Stimulated activated memory B cell treated with anti-CD40 and anti-IgM and Interleukin-4, amounts not matched to agents 10 μg/mL and 1 μg/mL and 100 μg/mL, for 72 hours (primary cell): ENCODE results near the gene CSNK1D.

Experiments
- ATAC-seq: fragments of 150-1000 bp; cut with Tn5 transposase; 2 replicates; pipeline ENCODE4 v1.10.0; 2021
- H3K27ac Mint-ChIP-seq: one replicate; pipeline ENCODE4 v1.8.0; 2022; ENCODE audit warnings: mild to moderate bottlenecking, mixed read lengths
- H3K27me3 Mint-ChIP-seq: one replicate; pipeline ENCODE4 v1.8.0; 2022; ENCODE audit warnings: mixed read lengths
- H3K36me3 Mint-ChIP-seq: one replicate; pipeline ENCODE4 v1.8.0; 2022; ENCODE audit warnings: mixed read lengths
- H3K4me1 Mint-ChIP-seq: one replicate; pipeline ENCODE4 v1.8.0; 2022; ENCODE audit warnings: mixed read lengths
- H3K4me3 Mint-ChIP-seq: one replicate; pipeline ENCODE4 v1.8.0; 2022; ENCODE audit warnings: mild to moderate bottlenecking, moderate library complexity, mixed read lengths
- H3K9me3 Mint-ChIP-seq: one replicate; pipeline ENCODE4 v1.8.0; 2022; ENCODE audit warnings: mixed read lengths

The CSNK1D gene

DNA sequence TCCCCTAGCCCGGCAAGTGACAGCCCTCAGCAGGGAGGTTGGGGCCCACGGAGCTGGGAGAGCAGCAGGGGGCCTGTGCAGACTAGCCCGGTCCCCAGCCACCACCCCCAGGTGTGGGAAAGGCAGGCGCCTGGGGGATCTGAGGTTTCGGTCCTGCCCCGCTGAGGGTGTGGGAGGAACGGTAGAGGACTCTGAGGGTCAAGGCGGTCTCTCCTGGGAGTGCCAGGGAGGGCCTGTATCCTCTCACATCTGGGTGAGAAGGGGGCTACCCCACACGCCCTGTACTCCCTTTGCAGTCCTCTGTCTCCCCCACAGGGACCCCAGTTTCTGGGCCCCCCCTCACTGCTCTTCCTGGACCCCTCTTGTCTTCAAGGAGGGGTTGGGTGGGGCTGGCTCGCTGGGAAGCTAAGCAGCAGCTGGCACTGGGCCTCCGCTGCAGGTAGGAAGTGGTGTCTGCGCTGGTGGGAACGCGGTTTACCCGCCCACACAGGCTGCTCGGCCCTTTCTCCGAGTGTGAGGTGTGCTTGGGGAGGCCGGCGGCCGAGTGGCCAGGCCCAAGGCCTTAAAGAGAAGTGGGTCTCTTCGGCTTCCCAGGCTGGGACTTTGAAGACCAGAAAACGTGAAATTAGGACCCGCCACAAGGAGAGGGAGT, 28.5 kb upstream of the CSNK1D start:
- Mint-ChIP-seq H3K27me3 (no peaks in the 10 kb centered on the region), H3K9me3 (no peaks in the 10 kb centered on the region), H3K4me1 (peaks cover 60% of the 10 kb centered on the region), H3K27ac (peak overlapping the region; percentile 97), H3K36me3 (no peaks in the 10 kb centered on the region), H3K4me3 (peak overlapping the region; percentile 55)
- no peak for ATAC-seq

DNA sequence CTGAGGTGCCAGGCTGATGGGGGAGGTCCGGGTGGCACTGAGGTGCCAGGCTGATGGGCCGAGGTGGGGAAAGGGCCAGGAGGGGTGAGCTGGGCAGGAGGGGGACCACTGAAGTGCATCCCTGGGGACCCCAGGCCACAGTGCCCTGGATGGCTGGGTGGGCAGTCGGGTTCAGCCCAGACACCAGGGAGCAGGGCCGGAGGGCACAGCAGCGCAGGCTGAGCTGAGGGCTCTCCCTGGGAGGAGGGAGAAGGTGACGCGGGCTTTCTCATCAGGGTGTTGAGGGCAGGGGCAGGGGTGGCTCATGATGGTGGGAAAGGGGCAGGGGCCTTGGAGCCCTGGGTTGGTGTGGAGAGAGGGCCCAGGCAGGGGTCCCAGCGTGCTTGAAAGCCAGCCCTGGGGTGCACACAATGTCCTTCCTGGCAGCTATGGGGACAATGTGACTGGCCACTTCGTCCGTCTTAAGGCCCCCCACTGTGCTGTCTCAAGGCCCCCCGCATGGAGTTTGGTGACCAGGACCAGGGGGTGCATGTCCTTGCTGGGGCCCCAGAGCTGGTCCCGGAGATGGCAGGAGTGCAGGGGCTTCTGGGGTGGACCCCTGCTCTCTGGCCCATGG, 27.9 kb upstream of the CSNK1D start:
- no peaks in the 10 kb centered on the region for H3K27me3 Mint-ChIP-seq
- H3K9me3 Mint-ChIP-seq: no peaks in the 10 kb centered on the region
- no peak for ATAC-seq
- peaks cover 66% of the 10 kb centered on the region for H3K4me1 Mint-ChIP-seq
- H3K27ac Mint-ChIP-seq: peak overlapping the region; percentile 97
- no peaks in the 10 kb centered on the region for H3K36me3 Mint-ChIP-seq
- H3K4me3 Mint-ChIP-seq: peak overlapping the region; percentile 55

DNA sequence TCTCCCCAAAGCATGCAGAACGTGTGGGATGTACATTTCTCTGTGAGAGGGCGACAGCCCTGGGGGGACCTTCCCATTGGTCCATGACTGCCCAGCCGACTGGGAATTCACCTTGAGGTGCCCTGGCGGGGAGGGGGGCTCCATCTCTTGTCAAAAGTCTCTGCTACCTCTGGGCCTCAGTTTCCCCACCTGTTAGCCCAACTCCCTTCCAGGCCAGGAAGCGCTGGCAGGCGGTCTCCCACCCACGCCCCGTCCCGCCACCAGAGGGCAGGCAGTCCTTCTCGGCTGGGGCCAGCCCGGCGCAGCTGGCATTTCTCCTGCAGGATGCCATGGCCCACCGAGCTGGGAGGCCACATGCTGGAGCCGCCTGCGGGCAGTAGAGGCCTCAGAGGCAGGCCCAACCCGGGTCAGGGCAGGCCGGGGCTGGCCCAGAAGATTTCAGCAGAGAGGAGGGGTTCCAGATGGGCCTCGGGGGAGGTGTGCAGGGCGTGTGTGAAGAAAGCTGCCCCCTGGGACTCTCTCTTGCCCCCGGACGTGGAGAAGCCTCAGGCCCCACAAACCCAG, 27.3 kb upstream of the CSNK1D start:
- Mint-ChIP-seq H3K27ac (peak overlapping the region; percentile 97), H3K4me1 (peaks cover 66% of the 10 kb centered on the region), H3K9me3 (no peaks in the 10 kb centered on the region), H3K27me3 (no peaks in the 10 kb centered on the region), H3K36me3 (no peaks in the 10 kb centered on the region), H3K4me3 (peak overlapping the region; percentile 55)
- no peak for ATAC-seq

DNA sequence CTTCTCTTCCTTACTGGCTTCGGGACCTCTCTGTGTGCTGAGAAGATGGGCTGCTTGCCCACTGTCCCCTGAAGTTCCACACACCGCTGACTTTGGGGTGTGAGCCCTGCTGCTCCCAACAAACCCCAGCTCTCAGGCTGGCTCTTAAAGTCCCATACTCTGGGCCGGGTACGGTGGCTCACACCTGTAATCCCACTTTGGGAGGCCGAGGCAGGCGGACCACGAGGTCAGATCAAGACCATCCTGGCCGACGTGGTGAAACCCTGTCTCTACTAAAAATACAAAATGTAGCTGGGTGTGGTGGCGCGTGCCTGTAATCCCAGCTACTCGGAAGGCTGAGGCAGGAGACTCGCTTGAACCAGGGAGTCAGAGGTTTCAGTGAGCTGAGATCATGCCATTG, 26.7 kb upstream of the CSNK1D start:
- ATAC-seq: no peak
- no peak overlapping the region for H3K4me3 Mint-ChIP-seq
- H3K9me3 Mint-ChIP-seq: no peaks in the 10 kb centered on the region
- no peaks in the 10 kb centered on the region for H3K36me3 Mint-ChIP-seq
- peak overlapping the region; percentile 97 for H3K27ac Mint-ChIP-seq
- H3K27me3 Mint-ChIP-seq: no peaks in the 10 kb centered on the region
- peaks cover 71% of the 10 kb centered on the region for H3K4me1 Mint-ChIP-seq

DNA sequence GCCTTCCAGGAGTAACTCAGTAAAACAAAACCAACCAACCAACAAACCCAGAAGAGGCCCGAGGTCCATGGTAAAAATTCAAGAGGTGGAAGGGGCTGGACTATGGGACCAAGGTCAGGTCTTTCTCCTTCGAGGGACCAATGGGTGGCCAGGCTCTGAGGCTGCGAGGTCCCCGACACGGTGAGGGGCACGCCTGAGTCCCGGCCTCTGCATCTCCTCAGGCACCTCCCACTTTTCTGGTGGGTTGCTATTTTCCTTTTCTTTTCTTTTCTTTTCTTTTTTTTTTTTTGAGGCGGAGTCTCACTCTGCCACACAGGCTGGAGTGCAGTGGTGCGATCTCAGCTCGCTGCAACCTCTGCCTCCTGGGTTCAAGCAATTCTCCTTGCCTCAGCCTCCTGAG, 26.0 kb upstream of the CSNK1D start:
- Mint-ChIP-seq H3K9me3 (no peaks in the 10 kb centered on the region), H3K4me1 (peaks cover 77% of the 10 kb centered on the region), H3K27me3 (no peaks in the 10 kb centered on the region), H3K36me3 (no peaks in the 10 kb centered on the region), H3K4me3 (peak overlapping the region; percentile 68), H3K27ac (peak overlapping the region; percentile 97)
- no peak for ATAC-seq

DNA sequence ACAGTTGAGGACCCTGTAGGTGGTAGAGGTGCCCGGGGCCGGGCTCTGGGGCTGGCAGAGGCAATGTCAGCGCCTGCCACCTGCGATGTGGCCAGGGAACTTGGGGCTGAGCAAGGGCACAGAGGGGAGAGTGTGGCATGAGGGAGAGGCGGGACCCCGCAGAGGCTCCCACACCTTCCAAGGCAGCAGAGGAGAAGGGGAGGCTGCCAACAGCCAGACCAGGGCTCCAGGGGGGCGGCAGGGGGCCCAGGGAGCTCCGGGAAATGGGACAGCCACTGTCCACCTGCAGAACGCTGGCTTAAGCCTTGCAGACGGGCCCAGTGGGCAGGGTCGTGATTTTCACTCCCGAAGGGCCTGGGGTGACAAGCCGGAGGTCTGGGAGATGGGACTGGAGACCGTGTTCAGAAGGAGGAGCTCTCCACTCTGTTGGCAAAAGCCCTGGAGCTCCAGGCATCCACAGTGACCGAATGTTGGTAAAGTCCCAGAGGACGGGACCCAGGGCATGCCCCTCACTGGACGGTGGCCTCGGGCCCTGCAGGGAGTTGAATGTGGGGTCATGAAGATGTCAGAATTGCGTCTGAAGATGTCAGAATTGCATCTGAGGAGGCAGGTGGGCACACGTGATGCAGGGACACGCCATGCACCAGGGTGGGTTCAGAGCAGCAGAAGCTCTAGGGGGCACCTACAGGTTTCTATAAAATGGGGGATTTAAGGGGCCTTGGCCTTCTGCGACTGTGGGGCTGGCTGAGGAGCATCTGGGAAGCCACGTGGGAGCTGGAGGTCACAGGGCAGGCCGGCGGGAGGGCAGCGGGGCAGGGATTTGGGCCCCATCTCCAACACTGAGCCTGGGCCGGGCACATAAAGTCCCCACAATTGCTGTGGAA, 25.3 kb upstream of the CSNK1D start:
- ATAC-seq: no peak
- peaks cover 80% of the 10 kb centered on the region for H3K4me1 Mint-ChIP-seq
- peak overlapping the region; percentile 97 for H3K27ac Mint-ChIP-seq
- no peaks in the 10 kb centered on the region for H3K36me3 Mint-ChIP-seq
- H3K9me3 Mint-ChIP-seq: no peaks in the 10 kb centered on the region
- peak overlapping the region; percentile 83 for H3K4me3 Mint-ChIP-seq
- no peaks in the 10 kb centered on the region for H3K27me3 Mint-ChIP-seq

DNA sequence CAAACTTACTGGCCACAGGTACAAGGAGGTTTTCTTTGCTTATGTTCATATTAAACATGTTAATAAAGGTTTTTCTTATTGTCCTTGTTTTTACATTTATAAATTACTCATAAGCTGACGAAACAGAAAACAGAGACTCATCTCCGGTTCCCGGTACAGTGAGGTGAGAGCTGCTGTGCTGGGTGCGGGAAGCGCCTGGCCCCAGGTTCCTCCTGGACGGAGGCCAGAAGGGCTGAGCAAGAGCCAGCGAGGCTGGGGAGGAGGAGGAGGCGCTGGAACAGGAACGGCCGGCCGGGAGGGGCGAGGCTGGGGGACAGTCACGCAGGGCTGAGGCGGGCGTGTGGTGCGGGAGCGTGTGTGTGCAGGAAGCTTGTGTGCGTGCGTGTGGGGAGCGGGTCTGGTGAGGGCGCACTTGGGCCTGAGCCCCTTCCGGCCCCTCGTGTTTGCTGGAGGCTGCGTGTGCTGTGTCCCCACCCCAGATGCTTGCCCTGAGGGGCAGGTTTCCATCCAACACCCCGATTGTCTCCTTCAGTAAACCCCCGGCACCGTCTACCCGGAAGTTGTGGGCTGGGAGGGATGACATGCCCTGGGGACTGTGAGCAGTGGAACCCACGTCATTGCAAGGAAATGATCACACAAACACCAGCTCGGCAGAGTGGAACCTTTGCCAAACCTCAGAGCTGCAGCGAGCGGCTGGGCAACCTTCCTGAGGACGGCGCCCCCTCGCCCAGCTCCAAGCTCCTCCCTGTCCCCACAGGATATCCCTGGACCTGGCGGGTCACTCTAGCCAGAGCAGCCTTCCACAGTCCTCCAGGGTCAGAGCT, 24.4 kb upstream of the CSNK1D start:
- Mint-ChIP-seq H3K27me3 (no peaks in the 10 kb centered on the region), H3K9me3 (no peaks in the 10 kb centered on the region), H3K36me3 (no peaks in the 10 kb centered on the region), H3K4me1 (peaks cover 75% of the 10 kb centered on the region), H3K27ac (peak overlapping the region; percentile 97), H3K4me3 (peak overlapping the region; percentile 83)
- peak; percentile 91 for ATAC-seq

DNA sequence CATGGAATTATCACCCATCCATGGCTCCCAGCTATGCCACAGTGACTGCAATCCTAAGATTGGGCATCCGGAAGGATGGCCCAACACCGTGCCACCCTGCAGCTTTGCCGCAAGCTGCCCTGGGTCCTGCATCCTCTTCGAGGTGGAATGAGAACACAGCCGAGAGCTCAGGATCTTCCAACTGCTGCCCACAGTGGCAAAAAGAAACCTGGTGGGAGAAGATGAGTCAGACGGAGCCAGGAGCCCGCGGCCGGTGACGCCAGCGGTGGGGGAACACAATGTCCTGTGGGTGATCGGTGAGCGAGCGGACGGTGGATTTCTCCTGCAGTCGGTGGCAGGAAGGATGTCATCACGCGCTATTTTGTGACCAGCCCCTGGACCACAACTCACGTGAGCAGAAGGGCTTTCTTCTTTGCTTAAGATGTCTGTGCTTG, 23.8 kb upstream of the CSNK1D start:
- peaks cover 73% of the 10 kb centered on the region for H3K4me1 Mint-ChIP-seq

DNA sequence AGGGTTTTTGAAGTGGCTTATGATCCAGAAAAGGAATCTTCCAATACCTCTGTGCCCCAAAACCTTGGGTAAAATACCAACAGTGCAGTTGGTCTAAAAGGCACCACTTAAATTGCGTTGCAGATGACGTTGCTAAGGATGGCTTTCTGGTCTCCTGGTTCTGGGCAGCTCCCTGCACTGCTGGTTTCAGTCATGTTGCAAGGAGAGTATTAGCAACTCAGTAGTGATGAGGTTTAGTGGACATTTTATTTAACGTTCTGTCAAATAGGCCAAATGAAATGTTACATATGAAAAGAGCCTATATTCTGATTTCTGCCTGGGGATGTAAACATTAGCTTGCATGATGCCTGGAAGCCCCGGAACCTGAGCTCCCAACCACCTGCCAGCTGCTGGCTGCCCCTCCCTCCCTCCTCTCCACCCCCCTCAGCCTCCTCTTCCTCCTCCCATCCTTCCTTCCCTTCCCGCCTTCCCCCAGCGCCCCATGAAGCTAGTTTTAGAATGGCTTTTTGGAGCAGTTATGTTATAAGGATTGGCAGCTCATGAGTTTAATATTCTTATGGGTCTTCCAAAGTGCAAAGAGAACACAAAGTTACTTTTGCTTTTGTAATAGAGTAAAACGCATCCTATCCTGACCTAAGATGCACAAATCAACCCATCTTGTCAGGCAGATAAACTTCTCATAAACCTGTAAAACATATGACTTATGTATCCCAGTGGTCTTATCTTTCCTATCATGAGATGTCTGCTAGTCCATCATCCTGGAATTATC, 23.2 kb upstream of the CSNK1D start:
- peak overlapping the region; percentile 97 for H3K27ac Mint-ChIP-seq
- H3K27me3 Mint-ChIP-seq: no peaks in the 10 kb centered on the region
- H3K4me3 Mint-ChIP-seq: peak overlapping the region; percentile 83
- H3K36me3 Mint-ChIP-seq: no peaks in the 10 kb centered on the region
- no peaks in the 10 kb centered on the region for H3K9me3 Mint-ChIP-seq
- peaks cover 70% of the 10 kb centered on the region for H3K4me1 Mint-ChIP-seq
- ATAC-seq: no peak

More for the DNA sequence above, 23.8 kb upstream of the CSNK1D start:
- H3K4me3 Mint-ChIP-seq: peak overlapping the region; percentile 83
- peak; percentile 52 for ATAC-seq
- peak overlapping the region; percentile 97 for H3K27ac Mint-ChIP-seq
- no peaks in the 10 kb centered on the region for H3K27me3 Mint-ChIP-seq
- H3K9me3 Mint-ChIP-seq: no peaks in the 10 kb centered on the region
- H3K36me3 Mint-ChIP-seq: no peaks in the 10 kb centered on the region

DNA sequence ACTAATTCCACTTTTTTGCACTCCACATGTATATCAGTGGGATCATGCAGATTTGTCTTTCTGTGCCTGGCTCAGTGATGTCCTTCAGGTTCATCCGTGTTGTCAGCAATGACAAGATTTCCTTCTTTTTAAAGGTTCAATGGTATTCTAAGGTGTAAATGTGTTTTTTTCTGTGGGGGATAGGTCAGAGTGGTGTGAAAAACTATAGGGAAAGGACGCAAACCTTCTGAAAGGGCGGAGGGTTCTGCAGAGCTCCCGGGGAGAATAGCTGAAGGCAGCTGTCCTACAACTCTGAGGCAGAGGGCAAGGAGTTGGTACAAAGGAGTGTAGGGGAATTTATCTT, 21.9 kb upstream of the CSNK1D start:
- Mint-ChIP-seq H3K27me3 (no peaks in the 10 kb centered on the region), H3K4me3 (no peak overlapping the region), H3K4me1 (peaks cover 63% of the 10 kb centered on the region), H3K36me3 (no peaks in the 10 kb centered on the region), H3K9me3 (no peaks in the 10 kb centered on the region), H3K27ac (peak overlapping the region; percentile 11)
- ATAC-seq: no peak

DNA sequence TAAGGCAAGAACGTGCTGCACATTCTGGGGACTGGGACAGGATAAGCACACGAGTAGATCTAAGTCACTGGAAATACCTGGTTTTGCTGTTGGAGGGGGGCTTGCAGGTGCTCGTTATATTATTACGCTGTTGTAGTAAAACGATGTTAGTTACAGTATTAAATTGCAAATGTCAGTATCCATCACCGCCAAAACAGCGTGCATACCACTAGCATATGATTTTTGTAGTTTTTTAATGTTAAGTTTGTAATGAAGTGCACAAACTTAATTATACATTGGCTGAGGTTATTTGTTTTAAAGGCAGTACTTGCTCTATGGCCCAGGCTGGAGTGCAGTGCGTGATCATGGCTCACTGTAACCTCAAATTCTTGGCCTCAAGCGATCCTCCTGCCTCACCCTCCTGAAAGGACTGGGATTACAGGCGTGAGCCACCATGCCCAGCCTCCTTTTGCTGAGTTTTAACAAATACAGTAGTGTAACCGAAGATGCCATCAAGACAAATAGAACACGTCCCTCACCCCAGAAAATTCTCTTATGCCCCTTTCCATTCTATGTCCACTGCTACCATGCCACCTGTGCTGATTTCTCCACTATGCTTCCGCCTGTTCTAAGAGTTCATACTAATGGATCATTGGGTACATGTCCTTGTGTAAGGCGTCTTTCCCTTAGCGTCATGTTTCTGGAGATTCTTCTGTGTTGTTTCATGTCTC, 20.7 kb upstream of the CSNK1D start:
- H3K4me1 Mint-ChIP-seq: peaks cover 51% of the 10 kb centered on the region
- no peak for ATAC-seq
- H3K27ac Mint-ChIP-seq: peak overlapping the region; percentile 92
- peak overlapping the region; percentile 59 for H3K4me3 Mint-ChIP-seq
- no peaks in the 10 kb centered on the region for H3K36me3 Mint-ChIP-seq
- H3K27me3 Mint-ChIP-seq: no peaks in the 10 kb centered on the region
- H3K9me3 Mint-ChIP-seq: no peaks in the 10 kb centered on the region

DNA sequence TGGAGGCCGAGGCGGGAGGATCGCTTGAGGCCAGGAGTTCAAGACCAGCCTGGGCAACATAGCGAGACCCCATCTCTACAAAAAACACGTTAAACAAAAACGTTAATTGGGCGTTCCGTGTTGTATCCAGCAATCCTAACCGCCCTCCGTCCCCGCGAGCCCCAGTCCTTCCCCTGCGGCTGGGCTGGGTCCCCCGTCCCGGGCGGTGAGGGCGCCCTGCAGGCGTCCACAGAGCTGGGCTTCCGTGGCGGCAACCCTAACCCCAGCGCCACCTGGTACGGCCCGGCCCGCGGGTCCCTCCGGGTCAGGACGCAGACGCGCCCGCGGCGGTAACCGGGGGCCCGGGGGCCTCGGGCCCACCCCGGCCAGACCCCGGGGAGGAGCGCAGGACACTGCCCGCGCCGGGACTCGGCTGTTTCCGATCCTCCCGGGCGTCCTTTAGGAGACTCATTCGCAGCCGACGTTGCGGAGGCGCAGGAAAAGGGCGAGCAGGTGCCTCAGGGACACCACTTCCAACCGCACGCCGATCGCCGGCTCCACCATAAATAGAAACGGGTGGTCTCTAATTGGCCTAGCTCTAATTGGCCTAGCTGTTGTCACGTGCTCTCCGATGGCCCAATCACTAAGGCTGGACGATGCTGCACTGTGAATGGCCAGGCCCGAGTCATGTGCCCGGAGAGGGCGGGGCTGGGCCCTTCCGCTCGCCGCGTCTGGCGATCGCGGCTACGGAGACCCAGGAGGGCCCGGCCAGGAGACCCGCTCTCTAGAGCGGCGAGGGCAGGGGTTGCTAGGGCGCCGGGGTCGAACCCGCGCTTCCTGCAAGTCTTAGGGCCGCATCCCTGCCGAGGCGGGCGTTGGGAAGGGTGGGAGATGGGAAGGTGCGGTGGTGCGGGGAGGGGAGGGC, 19.0 kb upstream of the CSNK1D start:
- Mint-ChIP-seq H3K9me3 (no peaks in the 10 kb centered on the region), H3K4me3 (peak overlapping the region; percentile 90), H3K36me3 (no peaks in the 10 kb centered on the region)

More for the DNA sequence above, 19.0 kb upstream of the CSNK1D start:
- H3K4me1 Mint-ChIP-seq: peaks cover 39% of the 10 kb centered on the region
- no peaks in the 10 kb centered on the region for H3K27me3 Mint-ChIP-seq
- peak overlapping the region; percentile 92 for H3K27ac Mint-ChIP-seq
- ATAC-seq: peak; percentile 98
